ENCODE data around the gene MEGF9.

GRCh38 chr9:120690372-120690771 is 23.9 kb downstream of the MEGF9 start:
- no peak for TF ChIP-seq CTCF (conservative IDR thresholded peaks at IDR 0.05; ENCODE audit: low read length)
- TF ChIP-seq EZH2phosphoT487 (IDR thresholded peaks at IDR 0.05; ENCODE audit: borderline replicate concordance, low read depth, low read length), result no peak

Data from OCI-LY7 (cell line).